Gastroesophageal sphincter (tissue), 3 donors: ENCODE results near the gene ARPC5.

ENCODE experiments used
- EP300 ChIP-seq: sonication (generic); formaldehyde crosslinking; IDR thresholded peaks from one replicate; pipeline ENCODE4 v1.6.1; 2017; ENCODE audit warnings: antibody characterized with exemption, mild to moderate bottlenecking
- TF ChIP-seq, protein P1 (sequence below), 4 experiments: fragments of 200-600 bp in 2 of 4; fragments of 450-650 bp in 2 of 4; sonication (generic) in 1 of 4; IDR thresholded peaks; one replicate each; pipeline ENCODE4 v1.5.1; 2017 to 2019; ENCODE audit warnings: antibody characterized with exemption in 4 of 4, mild to moderate bottlenecking in 2 of 4, moderate library complexity in 2 of 4

DNA sequence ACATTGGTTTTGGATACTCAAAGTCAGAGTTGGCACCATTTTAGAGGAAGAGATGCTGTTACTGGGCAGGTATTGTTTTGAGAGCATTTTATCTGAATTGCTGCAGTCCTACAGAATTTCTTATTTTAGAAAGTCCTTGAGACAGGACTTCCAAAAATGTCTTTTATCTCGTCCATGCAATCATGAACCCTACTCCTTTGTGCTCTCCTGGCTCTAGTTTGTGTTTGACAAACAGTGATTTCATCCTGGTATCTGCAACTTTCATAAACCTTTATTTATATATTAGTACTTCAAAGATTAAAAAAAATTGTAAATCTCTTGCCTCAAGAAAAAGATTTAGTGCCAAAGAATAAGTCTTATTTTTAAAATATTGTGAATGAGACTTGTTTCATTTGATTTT, 4.6 kb upstream of the ARPC5 start:
- TF ChIP-seq, protein P1, sequence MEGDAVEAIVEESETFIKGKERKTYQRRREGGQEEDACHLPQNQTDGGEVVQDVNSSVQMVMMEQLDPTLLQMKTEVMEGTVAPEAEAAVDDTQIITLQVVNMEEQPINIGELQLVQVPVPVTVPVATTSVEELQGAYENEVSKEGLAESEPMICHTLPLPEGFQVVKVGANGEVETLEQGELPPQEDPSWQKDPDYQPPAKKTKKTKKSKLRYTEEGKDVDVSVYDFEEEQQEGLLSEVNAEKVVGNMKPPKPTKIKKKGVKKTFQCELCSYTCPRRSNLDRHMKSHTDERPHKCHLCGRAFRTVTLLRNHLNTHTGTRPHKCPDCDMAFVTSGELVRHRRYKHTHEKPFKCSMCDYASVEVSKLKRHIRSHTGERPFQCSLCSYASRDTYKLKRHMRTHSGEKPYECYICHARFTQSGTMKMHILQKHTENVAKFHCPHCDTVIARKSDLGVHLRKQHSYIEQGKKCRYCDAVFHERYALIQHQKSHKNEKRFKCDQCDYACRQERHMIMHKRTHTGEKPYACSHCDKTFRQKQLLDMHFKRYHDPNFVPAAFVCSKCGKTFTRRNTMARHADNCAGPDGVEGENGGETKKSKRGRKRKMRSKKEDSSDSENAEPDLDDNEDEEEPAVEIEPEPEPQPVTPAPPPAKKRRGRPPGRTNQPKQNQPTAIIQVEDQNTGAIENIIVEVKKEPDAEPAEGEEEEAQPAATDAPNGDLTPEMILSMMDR (IDR thresholded peaks at IDR 0.05): no peak
- no peak for TF ChIP-seq EP300
